ENCODE results near the gene ADAR. TPM values are rescaled to one million over a fixed set of nuclear protein-coding genes. Genes with fewer than 3 reads are reported as not detected.

The ADAR gene
- total RNA-seq, 2 experiments from 2014 or later, result 206 to 210 TPM

GRCh38 chr1:154541231-154541630 is 66.8 kb downstream of the ADAR start:
- ChIA-PET POLR2A (interaction anchor here (0.5 kb wide), 1 partner anchor 107 kb away, joined by 3 read pairs; no protein-coding TSS in a partner anchor), CTCF (no interaction called here)
- no peak for ATAC-seq (ENCODE audit: poor library complexity)
- Mint-ChIP-seq H3K4me1 (ENCODE audit: low read depth) (no peaks in the 10 kb centered on the region), H3K9me3 (no peaks in the 10 kb centered on the region), H3K4me3 (no peak overlapping the region), H3K27me3 (peaks cover 4% of the 10 kb centered on the region), H3K36me3 (ENCODE audit: low read depth) (no peaks in the 10 kb centered on the region), H3K27ac (no peak overlapping the region)
- no peak overlapping the region for H3K4me3 ChIP-seq (ENCODE audit: low read length)
- no peaks in the 10 kb centered on the region for H3K4me1 ChIP-seq (ENCODE audit: insufficient read depth, low read length)
- intact Hi-C loops (cut with DNase I, micrococcal nuclease), result loop anchor here in 1 of 2 experiments (10.0 kb wide), 1 partner anchor 216 kb away; the partner anchor contains the start of genes AQP10 and ATP8B2
- no peak for DNase-seq
- TF ChIP-seq CTCF (IDR thresholded peaks at IDR 0.05), result no peak
- no peaks in the 10 kb centered on the region for H3K9me3 ChIP-seq (ENCODE audit: control insufficient read depth in 1 of 2, insufficient read depth in 1 of 2, low read length in 2 of 2)
- H3K27me3 ChIP-seq (ENCODE audit: control insufficient read depth in 1 of 2, insufficient read depth in 2 of 2, low read length in 2 of 2), result no peaks in the 10 kb centered on the region
- H3K36me3 ChIP-seq (ENCODE audit: insufficient read depth, low read length), result no peaks in the 10 kb centered on the region
- no peak overlapping the region for H3K27ac ChIP-seq (ENCODE audit: low read depth in 1 of 2, low read length in 2 of 2)

DNA sequence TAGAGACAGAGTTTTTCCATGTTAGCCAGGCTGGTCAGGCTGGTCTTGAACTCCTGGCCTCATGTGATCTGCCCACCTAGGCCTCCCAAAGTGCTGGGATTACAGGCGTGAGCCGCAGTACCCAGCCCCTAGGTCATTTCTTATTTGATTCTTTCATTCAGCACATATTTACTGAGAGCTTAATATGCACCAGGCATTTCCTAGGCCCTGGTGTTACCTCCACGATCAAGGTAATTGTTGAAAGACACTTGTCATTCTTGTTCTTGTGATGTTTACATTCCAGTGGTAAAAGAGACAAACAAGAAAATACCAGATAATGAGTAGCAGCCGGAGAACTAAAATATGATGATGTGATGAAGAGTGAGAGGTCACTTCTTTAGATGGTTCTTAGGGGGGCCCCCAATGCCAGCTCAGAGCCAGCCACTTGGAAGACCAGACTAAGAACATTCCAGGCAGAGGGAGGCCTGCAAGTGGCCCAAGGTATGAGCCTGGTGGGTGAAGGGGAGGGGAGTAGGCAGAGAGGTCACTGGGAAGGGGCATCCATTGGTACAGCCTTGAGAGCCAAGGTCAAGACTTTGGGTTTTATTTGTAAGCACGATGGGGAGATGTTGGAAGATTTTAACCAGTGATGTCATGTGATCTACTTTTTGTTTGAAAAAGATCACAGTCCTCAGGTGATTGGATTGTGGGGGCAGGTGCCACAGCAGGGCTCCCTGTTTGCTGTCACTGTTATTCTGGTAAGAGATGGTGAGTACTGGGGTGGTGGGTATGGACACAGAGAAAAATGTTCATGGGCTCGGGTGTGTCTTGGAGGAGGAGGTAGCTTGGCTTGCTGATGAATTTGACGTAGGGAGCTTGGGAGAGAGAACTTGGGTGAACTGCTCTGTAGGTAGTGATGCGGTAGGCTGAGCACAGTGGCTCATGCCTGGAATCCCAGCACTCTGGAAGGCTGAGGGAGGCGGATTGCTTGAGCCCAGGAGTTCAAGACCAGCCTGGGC is 68.2 kb downstream of the ADAR start:
- H3K36me3 ChIP-seq (ENCODE audit: insufficient read depth, low read length), result no peaks in the 10 kb centered on the region
- no peak overlapping the region for H3K4me3 ChIP-seq (ENCODE audit: low read length)
- no peak overlapping the region for H3K27ac ChIP-seq (ENCODE audit: low read depth in 1 of 2, low read length in 2 of 2)
- Mint-ChIP-seq H3K9me3 (no peaks in the 10 kb centered on the region), H3K27ac (no peak overlapping the region), H3K4me3 (no peak overlapping the region), H3K36me3 (ENCODE audit: low read depth) (no peaks in the 10 kb centered on the region), H3K4me1 (ENCODE audit: low read depth) (no peaks in the 10 kb centered on the region), H3K27me3 (peaks cover 5% of the 10 kb centered on the region)
- H3K27me3 ChIP-seq (ENCODE audit: control insufficient read depth in 1 of 2, insufficient read depth in 2 of 2, low read length in 2 of 2), result no peaks in the 10 kb centered on the region
- ChIA-PET POLR2A (no interaction called here), CTCF (no interaction called here)
- no peaks in the 10 kb centered on the region for H3K4me1 ChIP-seq (ENCODE audit: insufficient read depth, low read length)
- ATAC-seq (ENCODE audit: poor library complexity) (no peak), DNase-seq (no peak)
- no peak for TF ChIP-seq CTCF (IDR thresholded peaks at IDR 0.05)
- no peaks in the 10 kb centered on the region for H3K9me3 ChIP-seq (ENCODE audit: control insufficient read depth in 1 of 2, insufficient read depth in 1 of 2, low read length in 2 of 2)
- intact Hi-C loops (cut with DNase I, micrococcal nuclease), result loop anchor here in 1 of 2 experiments (10.0 kb wide), 1 partner anchor 215 kb away; the partner anchor contains the start of genes AQP10 and ATP8B2

DNA sequence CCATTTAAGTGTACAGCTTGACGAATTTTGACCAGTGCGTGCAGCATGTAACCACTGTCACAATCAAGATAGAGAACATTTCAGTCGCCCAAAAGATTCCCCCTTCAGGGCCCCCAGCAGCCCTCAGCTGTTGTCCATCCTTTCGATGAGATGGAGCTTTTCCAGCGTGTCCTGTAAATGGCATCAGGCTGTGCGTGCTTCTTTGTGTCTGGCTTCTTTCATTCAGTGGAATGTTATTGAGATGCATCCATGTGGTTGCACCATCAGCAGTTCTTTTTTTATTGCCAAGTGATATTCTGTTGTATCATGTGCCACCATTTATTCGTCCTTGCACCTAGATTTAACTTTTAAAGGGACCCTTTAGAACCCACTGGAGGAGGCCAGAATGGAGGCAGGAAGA is 71.4 kb downstream of the ADAR start:
- H3K27me3 Mint-ChIP-seq, result peaks cover 12% of the 10 kb centered on the region
- no peak overlapping the region for H3K27ac Mint-ChIP-seq
- no peak for DNase-seq
- Histone ChIP-seq H3K4me3 (ENCODE audit: low read length) (no peak overlapping the region), H3K4me1 (ENCODE audit: insufficient read depth, low read length) (no peaks in the 10 kb centered on the region), H3K36me3 (ENCODE audit: insufficient read depth, low read length) (no peaks in the 10 kb centered on the region), H3K9me3 (ENCODE audit: control insufficient read depth in 1 of 2, insufficient read depth in 1 of 2, low read length in 2 of 2) (peaks cover 0 to 5% of the 10 kb centered on the region in 2 experiments), H3K27me3 (ENCODE audit: control insufficient read depth in 1 of 2, insufficient read depth in 2 of 2, low read length in 2 of 2) (no peaks in the 10 kb centered on the region), H3K27ac (ENCODE audit: low read depth in 1 of 2, low read length in 2 of 2) (no peak overlapping the region)
- intact Hi-C loops (cut with DNase I, micrococcal nuclease), result no loop called here
- no peak for TF ChIP-seq CTCF (IDR thresholded peaks at IDR 0.05)
- ATAC-seq (ENCODE audit: poor library complexity), result no peak
- H3K36me3 Mint-ChIP-seq (ENCODE audit: low read depth), result no peaks in the 10 kb centered on the region
- ChIA-PET CTCF (no interaction called here), POLR2A (no interaction called here)
- no peaks in the 10 kb centered on the region for H3K9me3 Mint-ChIP-seq
- no peak overlapping the region for H3K4me3 Mint-ChIP-seq
- H3K4me1 Mint-ChIP-seq (ENCODE audit: low read depth), result no peaks in the 10 kb centered on the region

All from CD4-positive, alpha-beta T cell (primary cell).